ENCODE results near the gene CYB5A. TPM values are rescaled to one million over a fixed set of nuclear protein-coding genes. Genes with fewer than 3 reads are reported as not detected.

Gene CYB5A
- total and polyA plus RNA-seq, 9 of the 15 experiments (the other 6 are each of a cell fraction or from before 2014, with no cell fraction given) = 11.9 to 22.6 (median 14.1) TPM

DNA sequence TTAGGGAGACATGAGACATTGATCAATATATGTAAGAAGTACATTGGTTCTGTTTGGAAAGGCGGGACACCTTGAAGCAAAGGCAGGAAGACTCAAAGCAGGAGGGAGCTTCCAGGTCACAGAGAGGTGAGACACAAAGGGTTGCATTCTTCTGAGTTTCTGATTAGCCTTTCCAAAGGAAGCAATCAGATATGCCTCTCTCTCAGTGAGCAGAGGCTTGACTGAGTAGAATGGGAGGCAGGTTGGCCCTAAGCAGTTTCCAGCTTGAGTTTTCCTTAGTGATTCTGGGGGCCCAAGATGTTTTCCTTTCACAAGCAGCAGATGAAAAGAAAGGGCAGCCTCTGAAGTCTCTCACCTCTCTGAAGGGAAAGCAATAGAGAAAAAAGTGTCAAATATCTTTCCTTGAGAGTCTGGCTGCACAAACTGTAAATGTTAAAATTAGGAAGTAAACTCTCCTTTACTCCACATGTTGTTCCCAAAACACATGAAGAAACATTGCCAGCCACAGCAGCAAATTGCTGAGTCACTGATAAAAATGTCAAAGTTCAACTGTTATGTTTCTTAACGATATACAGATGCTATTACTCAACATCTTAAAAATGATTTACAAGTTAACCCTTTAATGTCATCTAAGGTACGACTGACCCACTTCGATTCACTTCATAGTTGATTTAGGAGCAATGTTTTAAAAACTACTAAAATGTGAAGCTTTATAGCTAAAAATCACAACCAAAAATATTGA lies 40.3 kb downstream of the CYB5A start (continued):
- TF ChIP-seq NFIX (CRISPR knock-in tag; IDR thresholded peaks at IDR 0.05; ENCODE audit: low read depth) = no peak
- TF ChIP-seq MAFK (IDR thresholded peaks at IDR 0.05; ENCODE audit: low read length) = peak; percentile 94
- peak; percentile 38 for TF ChIP-seq NCOR1 (IDR thresholded peaks at IDR 0.05)
- TF ChIP-seq SIX5 (IDR thresholded peaks at IDR 0.05; ENCODE audit: borderline replicate concordance in 1 of 2, insufficient read depth in 1 of 2, low read depth in 1 of 2, low read length in 2 of 2) = no peak
- no peak for TF ChIP-seq CTBP1 (IDR thresholded peaks at IDR 0.05; ENCODE audit: borderline replicate concordance)
- 0 out of 2 replicates have a peak, but pooled peaks have one; percentile 36 for TF ChIP-seq SMAD4 (CRISPR knock-in tag; conservative IDR thresholded peaks at IDR 0.05)
- no peak for TF ChIP-seq PYGO2 (tag; IDR thresholded peaks at IDR 0.05)
- no peak for TF ChIP-seq POLR2AphosphoS5 (IDR thresholded peaks at IDR 0.05; ENCODE audit: control insufficient read depth, insufficient read depth, low read depth, low read length)
- no peak for TF ChIP-seq IFI16 (CRISPR knock-in tag; IDR thresholded peaks at IDR 0.05)
- no peak for TF ChIP-seq BHLHE40 (IDR thresholded peaks at IDR 0.05; ENCODE audit: low read length)
- no peak for TF ChIP-seq NR3C1 (CRISPR knock-in tag; IDR thresholded peaks at IDR 0.05)
- TF ChIP-seq BRD9 (IDR thresholded peaks at IDR 0.05; ENCODE audit: low read depth, partially characterized antibody) = no peak
- TF ChIP-seq MTA1 (IDR thresholded peaks at IDR 0.05; ENCODE audit: borderline replicate concordance) = no peak
- TF ChIP-seq ELF4 (CRISPR knock-in tag; IDR thresholded peaks at IDR 0.05) = no peak
- TF ChIP-seq, protein P1, sequence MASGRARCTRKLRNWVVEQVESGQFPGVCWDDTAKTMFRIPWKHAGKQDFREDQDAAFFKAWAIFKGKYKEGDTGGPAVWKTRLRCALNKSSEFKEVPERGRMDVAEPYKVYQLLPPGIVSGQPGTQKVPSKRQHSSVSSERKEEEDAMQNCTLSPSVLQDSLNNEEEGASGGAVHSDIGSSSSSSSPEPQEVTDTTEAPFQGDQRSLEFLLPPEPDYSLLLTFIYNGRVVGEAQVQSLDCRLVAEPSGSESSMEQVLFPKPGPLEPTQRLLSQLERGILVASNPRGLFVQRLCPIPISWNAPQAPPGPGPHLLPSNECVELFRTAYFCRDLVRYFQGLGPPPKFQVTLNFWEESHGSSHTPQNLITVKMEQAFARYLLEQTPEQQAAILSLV (tag; IDR thresholded peaks at IDR 0.05) = no peak
- TF ChIP-seq ZNF511 (CRISPR knock-in tag; IDR thresholded peaks at IDR 0.05) = no peak
- TF ChIP-seq POLR3A (IDR thresholded peaks at IDR 0.05; ENCODE audit: borderline replicate concordance, extremely low read depth, insufficient read depth, insufficient read length) = no peak
- TF ChIP-seq MNT (conservative IDR thresholded peaks at IDR 0.05) = 0 out of 4 replicates have a peak, but pooled peaks of 1 of the 2 experiments have one; percentile 26
- TF ChIP-seq, protein P2, sequence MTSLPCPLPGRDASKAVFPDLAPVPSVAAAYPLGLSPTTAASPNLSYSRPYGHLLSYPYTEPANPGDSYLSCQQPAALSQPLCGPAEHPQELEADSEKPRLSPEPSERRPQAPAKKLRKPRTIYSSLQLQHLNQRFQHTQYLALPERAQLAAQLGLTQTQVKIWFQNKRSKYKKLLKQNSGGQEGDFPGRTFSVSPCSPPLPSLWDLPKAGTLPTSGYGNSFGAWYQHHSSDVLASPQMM (CRISPR knock-in tag; IDR thresholded peaks at IDR 0.05) = no peak
- TF ChIP-seq ZKSCAN1 (IDR thresholded peaks at IDR 0.05; ENCODE audit: low read depth, low read length) = no peak
- TF ChIP-seq PTTG1 (tag; IDR thresholded peaks at IDR 0.05; ENCODE audit: low read depth) = no peak
- TF ChIP-seq, protein P3, sequence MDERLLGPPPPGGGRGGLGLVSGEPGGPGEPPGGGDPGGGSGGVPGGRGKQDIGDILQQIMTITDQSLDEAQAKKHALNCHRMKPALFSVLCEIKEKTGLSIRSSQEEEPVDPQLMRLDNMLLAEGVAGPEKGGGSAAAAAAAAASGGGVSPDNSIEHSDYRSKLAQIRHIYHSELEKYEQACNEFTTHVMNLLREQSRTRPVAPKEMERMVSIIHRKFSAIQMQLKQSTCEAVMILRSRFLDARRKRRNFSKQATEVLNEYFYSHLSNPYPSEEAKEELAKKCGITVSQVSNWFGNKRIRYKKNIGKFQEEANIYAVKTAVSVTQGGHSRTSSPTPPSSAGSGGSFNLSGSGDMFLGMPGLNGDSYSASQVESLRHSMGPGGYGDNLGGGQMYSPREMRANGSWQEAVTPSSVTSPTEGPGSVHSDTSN (CRISPR knock-in tag; IDR thresholded peaks at IDR 0.05; ENCODE audit: low read depth) = no peak
- TF ChIP-seq, protein P3 (tag; conservative IDR thresholded peaks at IDR 0.05; ENCODE audit: low read depth) = peak; percentile 94
